Hematopoietic multipotent progenitor cell (in vitro differentiated cells): ENCODE results near the gene PIP5K1B. TPM values are rescaled to one million over a fixed set of nuclear protein-coding genes. Genes with fewer than 3 reads are reported as not detected.

Experiments used
- DNase-seq, 3 donors: peaks; one replicate each; pipeline ENCODE4 v3.0.0-alpha.2; 2011 to 2015; ENCODE audit warnings: low read depth in 2 of 3, low spot score in 2 of 3
- total RNA-seq: library from RNA; depleted of rRNA; stranded (reverse); fragments of >200 nt; gene quantifications from one replicate; pipeline ENCODE4 v1.2.3, GENCODE V29; 2012

The PIP5K1B gene
- total RNA-seq, 1 donor, result 12.4 TPM

- DNase-seq, result no peak
These were observed 57.5 kb downstream of the PIP5K1B start for GRCh38 chr9:68762570-68762969.

DNA sequence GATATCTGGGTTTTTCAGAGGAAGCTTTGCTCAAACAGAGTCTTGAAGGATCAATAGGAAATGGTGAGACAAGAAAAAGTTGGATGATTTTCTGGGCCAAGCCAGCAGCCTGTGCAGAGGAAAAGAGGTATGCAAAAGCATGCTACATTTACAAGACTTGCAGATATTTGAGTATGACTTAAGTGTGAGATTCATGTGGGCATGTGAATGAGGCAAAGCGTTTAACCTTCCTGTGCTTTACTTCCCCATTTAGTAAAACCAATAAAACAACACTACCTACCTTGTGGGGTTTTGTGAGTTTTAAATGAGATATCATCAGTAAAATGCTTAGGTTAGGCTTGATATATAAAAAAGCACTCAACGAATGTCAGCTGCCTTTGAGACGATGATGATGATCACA lies 58.1 kb downstream of the PIP5K1B start:
- DNase-seq, result no peak

DNA sequence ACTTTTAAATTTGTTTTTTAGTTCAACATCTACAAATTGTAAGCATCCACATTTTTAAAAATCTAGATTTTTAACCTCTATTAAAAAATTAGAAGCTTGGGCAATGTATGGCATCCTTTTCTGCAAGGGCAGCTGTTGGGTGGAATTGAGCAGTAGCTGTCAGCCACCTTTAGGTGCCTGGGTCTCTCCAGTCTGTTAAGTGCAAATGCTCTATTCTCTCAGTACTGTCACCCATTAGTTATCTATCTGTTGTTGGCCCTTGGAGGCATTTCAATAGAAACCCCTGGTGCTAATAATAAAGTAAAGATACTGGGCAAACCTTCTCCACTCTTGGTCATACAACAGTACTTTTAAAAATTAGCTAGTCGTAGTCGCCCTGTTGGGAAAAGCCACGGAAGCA lies 63.6 kb downstream of the PIP5K1B start:
- no peak for DNase-seq

DNA sequence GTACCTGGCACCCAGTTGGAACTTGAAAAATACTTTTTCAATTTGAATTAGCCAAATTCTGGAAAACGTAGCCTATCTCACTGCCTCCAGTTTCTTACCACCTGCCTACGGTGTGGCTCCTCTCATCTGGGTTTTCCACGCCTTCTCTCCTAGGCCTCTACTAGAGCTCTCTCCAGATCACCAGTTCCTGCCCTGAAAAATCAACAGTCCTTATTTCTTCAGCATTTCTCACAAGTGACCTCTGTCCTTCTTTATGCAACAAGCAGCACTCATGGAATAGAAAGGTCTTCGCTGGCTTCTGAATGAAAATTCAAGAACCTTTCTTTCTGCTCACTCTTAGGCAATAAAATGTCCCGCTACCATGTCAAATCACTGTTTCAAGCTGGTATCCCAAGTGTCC lies 64.8 kb downstream of the PIP5K1B start:
- no peak for DNase-seq

GRCh38 chr9:68771376-68771775 lies 66.3 kb downstream of the PIP5K1B start:
- DNase-seq, result no peak

- DNase-seq, result no peak
These were observed 70.1 kb downstream of the PIP5K1B start for GRCh38 chr9:68775003-68775730.

GRCh38 chr9:68777070-68777763 lies 72.2 kb downstream of the PIP5K1B start:
- no peak for DNase-seq

DNA sequence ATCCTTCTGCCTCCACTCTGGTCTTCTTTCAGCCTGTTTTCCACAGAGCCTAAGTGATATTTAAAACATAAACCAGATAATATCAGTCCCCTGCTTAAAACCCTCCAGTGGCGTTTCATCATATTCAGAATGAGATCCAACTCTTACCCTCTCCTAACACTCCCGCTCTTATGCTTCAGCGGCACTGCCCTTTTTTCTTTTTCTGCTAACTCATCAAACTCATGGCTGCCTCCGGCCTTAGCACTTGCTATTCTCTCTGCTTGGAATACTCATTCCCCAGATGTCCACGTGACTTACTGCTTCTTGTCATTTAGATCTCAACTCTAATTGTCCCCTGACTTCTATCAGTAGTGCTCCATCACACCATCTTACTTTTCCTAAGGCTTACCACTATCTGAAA lies 73.6 kb downstream of the PIP5K1B start:
- DNase-seq, result no peak

GRCh38 chr9:68779558-68780379 lies 74.7 kb downstream of the PIP5K1B start:
- DNase-seq, result peak; percentile 95 to 97 (median 96)

- no peak for DNase-seq
These were observed 75.3 kb downstream of the PIP5K1B start for GRCh38 chr9:68780380-68780712.

- DNase-seq, result no peak
These were observed 75.7 kb downstream of the PIP5K1B start for GRCh38 chr9:68780720-68781119.

GRCh38 chr9:68781928-68782327 lies 76.9 kb downstream of the PIP5K1B start:
- DNase-seq, result peak in 1 of 3 donors; percentile 51

- no peak for DNase-seq
These were observed 77.5 kb downstream of the PIP5K1B start for GRCh38 chr9:68782546-68782945.

GRCh38 chr9:68785965-68786364 lies 80.9 kb downstream of the PIP5K1B start:
- DNase-seq, result no peak

DNA sequence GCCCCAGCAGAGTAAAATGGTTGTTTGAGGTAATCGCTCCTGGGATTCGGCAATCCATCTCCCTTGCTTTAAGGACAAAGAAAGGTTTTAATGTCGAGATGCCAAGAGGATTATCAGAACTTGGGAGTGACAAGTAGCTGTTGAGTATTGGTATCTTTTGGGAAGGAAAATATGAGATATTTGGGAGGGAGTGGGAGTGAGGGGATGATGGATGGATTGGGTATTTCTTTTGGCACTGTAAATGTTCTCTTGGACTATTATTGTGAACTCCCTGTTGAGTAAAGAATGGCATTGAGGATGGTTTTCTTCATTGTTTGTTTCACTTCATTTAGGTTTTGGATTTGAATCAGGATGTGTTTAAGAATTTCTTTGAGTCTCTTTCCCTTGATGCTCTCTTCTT lies 86.1 kb downstream of the PIP5K1B start:
- no peak for DNase-seq

- peak in 1 of 3 donors; percentile 18 for DNase-seq
These were observed 88.7 kb downstream of the PIP5K1B start for GRCh38 chr9:68793605-68794343.

DNA sequence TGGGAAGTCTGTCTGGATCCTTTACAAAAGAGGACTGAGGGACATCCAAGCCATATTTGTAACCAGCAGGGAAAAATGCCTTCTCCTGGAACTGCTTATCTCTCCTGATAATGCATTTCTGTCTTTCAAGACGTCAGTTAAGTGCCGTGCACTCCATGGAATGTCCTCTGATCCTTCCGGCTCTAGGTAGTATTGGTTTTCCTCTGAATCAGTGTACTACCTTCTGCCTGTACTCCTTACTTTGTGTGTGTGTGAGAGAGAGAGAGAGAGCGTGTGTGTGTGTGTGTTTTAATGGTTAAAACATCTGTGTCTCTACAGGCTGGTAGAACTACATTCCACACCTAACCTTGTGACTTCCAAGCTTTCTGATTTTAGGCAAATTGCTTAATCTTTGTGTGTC lies 89.9 kb downstream of the PIP5K1B start:
- no peak for DNase-seq

GRCh38 chr9:68795411-68795810 lies 90.4 kb downstream of the PIP5K1B start:
- DNase-seq, result no peak

DNA sequence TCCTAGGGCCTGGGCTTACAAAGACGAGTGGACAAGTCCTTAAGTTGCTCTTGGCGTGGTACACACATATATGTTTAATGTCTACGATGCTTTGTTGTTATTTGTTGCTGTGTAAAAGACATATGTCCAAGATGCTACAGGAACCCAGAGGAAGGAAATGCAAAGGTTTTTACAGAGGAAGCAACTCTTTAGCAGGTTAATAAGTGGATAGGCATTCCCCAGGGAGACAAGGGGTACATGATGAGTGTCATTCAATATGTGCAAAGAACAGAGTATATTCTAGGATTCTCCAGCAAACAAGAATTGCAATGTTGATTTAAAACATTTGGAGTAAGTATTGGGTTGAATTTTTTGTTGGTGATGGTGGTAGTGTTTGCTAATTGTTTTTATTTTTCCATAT lies 92.1 kb downstream of the PIP5K1B start:
- DNase-seq, result no peak

DNA sequence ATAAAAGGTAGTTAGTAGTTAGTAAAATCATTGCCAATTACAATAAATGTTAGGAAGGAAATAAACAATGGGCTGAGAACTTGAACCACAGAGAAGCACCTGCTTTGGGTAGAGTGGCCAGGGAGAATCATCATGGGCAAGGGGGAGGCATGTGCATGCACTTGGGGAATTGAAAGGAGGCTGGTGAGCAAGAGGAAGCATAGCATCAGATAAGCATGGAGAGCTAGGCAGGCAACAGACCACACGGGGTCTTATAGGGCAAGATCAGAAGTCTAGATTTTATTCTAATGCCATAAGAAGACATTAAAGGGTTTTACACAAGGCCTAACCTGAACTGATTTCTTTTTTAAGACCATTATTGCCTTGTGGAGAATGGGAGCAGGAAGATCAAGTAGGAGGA lies 93.4 kb downstream of the PIP5K1B start:
- DNase-seq, result peak in 2 of 3 donors; percentile 28 to 55

GRCh38 chr9:68800836-68801235 lies 95.8 kb downstream of the PIP5K1B start:
- no peak for DNase-seq
